HG02840 (cell line): ENCODE measurements around the gene THOC5.
"Not testable (repeated sequence)": the region's sequence is repeated elsewhere in the genome, so short reads cannot be mapped to it uniquely, and the experiment has no call there.

Experiments used
- ATAC-seq: cut with Tn5 transposase; IDR thresholded peaks from one replicate; pipeline ENCODE4 v1.9.1; 2021; ENCODE audit warnings: mild to moderate bottlenecking, moderate library complexity, moderate number of reproducible peaks; ENCODE audit not compliant: unreplicated experiment, low FRiP score

Gene THOC5

GRCh38 chr22:29511126-29511862, 42.3 kb downstream of the THOC5 start:
- no peak for ATAC-seq

DNA sequence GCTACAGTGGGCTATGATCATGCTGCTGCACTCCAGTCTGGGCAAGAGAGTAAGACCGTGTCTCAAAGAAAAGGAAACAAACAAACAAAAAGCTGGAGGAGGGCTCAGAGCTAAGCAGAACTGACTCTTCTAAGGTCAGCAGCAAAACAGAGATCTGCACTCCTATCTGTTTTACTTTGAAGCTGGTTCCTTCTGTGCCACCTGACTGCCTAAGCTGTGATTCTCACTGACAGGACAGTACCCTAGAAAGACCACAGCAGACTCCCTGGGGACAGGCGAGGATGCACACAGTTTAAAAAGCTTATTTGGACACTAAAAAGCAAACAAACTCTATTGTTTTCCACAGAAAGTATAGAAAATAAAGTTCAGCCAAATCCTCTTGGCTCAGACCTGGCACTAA, 43.0 kb downstream of the THOC5 start:
- no peak for ATAC-seq

DNA sequence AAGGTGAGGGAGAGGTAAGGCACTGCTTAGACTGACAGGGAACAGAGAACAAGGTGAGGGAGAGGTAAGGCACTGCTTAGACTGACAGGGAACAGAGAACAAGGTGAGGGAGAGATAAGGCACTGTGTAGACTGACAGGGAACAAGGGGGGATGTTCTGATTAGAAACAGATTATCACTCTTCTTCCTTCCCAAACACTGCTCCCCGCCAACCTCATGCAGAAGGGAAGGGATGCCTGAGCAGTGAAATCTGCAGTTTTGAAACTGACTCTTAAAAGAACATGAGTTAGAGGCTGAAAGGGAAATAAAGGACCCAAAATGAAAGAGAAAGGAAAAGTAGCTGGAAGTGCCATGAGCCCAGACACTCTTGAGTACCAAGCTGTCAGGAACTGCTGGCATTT, 43.7 kb downstream of the THOC5 start:
- ATAC-seq, result no peak

GRCh38 chr22:29509298-29509697, 44.3 kb downstream of the THOC5 start:
- ATAC-seq, result no peak

DNA sequence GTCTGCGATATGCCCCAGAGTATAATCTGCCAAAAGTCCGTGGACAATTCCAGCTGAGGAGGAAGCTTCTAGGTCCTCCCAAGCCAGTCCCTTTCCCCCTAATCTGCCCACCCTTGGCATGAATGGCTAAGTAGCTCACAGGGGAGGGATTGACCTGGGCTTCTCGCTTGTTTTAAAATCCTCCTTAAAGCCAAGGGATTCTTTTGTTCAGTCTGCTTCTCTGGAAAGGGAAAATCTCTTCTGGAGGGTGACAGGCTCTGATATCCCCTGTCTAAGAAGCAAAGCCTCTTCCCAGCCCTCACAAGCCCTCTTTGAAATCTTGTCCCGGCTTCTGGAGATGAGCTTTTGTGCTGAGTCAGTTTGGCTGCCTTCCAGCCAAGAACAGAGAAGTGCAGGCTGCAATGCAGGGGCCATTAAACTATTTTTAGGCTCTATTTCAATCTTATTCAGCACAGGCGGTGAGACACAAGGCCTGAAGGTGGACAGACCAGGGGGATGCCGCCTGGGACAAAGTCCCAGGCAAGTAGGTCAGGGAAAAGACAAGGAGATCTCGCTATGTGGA, 49.7 kb downstream of the THOC5 start:
- ATAC-seq, result no peak

- ATAC-seq, result no peak
Measured at GRCh38 chr22:29499852-29500251, 53.7 kb downstream of the THOC5 start.

- no peak for ATAC-seq
Measured at GRCh38 chr22:29493636-29494035, 59.9 kb downstream of the THOC5 start.

- no peak for ATAC-seq
Measured at GRCh38 chr22:29491012-29491411, 62.5 kb downstream of the THOC5 start.

DNA sequence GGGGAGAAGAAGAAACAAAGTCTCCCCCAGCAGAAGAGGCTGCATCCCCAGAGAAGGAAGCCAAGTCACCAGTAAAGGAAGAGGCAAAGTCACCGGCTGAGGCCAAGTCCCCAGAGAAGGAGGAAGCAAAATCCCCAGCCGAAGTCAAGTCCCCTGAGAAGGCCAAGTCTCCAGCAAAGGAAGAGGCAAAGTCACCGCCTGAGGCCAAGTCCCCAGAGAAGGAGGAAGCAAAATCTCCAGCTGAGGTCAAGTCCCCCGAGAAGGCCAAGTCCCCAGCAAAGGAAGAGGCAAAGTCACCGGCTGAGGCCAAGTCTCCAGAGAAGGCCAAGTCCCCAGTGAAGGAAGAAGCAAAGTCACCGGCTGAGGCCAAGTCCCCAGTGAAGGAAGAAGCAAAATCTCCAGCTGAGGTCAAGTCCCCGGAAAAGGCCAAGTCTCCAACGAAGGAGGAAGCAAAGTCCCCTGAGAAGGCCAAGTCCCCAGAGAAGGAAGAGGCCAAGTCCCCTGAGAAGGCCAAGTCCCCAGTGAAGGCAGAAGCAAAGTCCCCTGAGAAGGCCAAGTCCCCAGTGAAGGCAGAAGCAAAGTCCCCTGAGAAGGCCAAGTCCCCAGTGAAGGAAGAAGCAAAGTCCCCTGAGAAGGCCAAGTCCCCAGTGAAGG, 64.3 kb downstream of the THOC5 start:
- not testable (repeated sequence) for ATAC-seq

DNA sequence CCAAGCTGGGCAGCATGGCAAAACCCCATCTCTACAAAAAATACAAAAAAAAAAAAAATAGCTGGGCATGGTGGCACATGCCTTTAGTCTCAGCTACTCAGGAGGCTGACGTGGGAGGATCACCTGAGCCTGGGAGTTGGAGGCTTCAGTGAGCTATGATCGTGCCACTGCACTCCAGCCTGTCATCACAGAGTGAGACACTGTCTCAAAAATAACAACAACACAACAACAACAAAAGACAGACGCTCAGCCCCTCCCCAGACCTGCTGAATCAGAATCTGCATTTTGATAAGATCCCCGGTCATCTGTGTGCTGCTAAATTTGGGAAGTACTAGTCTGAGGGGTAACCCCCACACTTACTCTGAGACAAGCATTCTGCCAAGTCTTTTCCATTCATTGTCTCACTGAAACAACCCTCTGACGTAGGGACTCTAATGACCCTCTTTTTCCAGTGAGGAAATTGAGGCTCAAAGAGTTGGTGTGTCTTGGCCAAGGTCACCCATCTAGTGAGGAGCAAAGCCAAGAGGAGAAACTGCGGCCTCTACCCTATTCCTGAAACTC, 66.1 kb downstream of the THOC5 start:
- ATAC-seq, result no peak

GRCh38 chr22:29485448-29485847, 68.1 kb downstream of the THOC5 start:
- ATAC-seq, result no peak

GRCh38 chr22:29484642-29485041, 68.9 kb downstream of the THOC5 start:
- no peak for ATAC-seq

GRCh38 chr22:29483254-29483653, 70.3 kb downstream of the THOC5 start:
- ATAC-seq, result no peak

GRCh38 chr22:29482726-29483125, 70.8 kb downstream of the THOC5 start:
- ATAC-seq, result no peak

DNA sequence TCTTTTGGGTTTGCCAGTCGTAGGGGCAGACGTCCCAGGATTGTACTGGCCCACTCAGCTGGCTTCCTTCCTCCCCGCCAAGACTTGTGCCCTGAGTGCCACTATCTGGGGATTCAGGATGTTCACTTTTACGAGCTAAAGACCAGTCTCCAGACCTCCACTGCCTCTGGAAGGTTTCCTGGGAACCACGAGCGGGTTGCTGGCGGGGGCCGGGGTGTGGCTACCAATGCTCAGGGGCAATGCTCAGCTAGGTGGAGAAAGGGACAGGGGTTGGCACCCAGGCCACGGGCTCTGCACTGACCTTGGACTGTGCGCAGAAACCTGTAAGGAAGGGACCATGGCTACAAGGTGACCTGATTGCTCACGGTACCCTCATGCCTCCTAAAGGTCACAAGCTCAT, 71.3 kb downstream of the THOC5 start:
- ATAC-seq, result no peak

DNA sequence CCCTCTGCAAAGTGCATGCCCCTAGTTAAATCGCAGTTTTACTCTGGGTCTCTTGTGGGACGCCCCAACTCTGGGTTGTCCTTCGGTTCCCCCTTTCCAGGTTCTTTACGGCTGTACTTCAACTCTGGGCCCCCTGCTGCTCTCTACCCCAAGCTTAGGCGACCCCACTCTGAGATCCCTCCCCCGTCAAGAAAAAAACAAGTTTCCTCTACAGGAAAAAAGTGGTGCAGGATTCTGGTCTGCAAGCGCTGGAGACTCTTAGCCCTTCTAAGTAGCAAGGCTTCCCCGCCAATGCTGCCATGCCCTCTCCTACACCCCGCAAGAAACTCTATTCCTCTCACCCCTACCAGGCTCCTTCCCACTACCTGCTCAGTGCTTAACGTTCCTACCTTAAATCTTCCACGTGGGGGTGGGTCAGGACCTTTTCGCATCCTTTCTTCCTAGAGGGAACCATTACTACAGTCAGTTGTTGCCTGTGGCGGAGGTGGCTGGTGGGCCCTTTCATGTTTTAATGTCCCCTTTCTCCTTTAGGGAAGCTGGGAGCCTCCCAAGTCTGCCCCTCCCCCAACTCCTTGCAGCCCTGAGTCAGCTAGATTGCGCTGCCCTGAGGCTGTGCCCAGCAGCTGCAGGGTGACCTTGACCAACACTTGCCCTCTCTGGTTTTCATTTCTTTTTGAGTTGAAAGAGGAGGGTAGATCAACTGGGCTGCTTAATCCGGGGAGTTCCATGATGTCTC, 72.1 kb downstream of the THOC5 start:
- ATAC-seq, result no peak

DNA sequence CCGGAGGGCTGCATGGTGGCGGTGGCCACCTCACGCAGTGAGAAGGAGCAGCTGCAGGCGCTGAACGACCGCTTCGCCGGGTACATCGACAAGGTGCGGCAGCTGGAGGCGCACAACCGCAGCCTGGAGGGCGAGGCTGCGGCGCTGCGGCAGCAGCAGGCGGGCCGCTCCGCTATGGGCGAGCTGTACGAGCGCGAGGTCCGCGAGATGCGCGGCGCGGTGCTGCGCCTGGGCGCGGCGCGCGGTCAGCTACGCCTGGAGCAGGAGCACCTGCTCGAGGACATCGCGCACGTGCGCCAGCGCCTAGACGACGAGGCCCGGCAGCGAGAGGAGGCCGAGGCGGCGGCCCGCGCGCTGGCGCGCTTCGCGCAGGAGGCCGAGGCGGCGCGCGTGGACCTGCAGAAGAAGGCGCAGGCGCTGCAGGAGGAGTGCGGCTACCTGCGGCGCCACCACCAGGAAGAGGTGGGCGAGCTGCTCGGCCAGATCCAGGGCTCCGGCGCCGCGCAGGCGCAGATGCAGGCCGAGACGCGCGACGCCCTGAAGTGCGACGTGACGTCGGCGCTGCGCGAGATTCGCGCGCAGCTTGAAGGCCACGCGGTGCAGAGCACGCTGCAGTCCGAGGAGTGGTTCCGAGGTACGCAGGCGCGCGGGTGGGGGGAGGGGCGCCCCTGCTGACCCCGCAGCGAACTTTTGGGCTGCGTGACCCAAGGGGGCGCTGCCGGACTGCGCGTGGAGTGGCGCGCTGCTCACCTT, 72.9 kb downstream of the THOC5 start:
- no peak for ATAC-seq

DNA sequence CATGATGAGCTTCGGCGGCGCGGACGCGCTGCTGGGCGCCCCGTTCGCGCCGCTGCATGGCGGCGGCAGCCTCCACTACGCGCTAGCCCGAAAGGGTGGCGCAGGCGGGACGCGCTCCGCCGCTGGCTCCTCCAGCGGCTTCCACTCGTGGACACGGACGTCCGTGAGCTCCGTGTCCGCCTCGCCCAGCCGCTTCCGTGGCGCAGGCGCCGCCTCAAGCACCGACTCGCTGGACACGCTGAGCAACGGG, 73.4 kb downstream of the THOC5 start:
- ATAC-seq, result no peak

DNA sequence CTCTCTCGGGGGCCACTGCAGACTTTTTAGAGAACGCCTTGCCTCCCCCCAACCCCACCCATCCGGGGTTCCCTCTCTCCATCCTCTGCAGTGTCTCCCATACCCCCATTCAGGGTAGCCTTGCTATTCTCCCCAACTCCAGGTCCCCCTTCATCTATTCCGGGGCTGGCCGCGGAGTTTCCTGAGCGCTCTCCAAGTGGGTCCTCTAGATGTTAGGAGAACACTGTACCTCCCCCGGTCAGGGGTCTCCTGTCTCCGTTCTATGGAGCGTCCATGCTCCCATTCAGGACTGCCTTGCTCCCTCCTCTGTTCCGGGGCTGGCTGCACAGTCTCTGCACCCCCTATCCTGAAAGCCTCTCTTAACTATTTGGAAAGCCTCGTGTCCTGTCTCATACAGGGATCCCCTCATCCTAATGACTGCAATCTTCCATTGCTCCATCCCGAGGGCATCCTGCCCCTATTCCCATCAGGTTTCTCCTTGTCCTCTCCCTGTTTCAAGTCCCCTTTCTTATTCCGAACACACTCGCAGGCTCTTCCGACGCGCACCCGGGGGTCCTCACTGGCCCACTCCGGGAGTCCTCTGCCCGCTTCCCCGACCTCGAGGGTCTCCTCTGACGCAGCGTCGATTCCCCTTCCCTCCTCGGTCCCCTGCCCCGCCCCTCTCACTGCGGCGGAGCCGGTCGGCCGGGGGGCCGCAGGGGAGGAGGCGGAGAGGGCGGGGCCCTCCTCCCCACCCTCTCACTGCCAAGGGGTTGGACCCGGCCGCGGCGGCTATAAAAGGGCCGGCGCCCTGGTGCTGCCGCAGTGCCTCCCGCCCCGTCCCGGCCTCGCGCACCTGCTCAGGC, 73.9 kb downstream of the THOC5 start, which contains the start of gene NEFH:
Gene NEFH (plus strand): TSS at position 802 of the 845 bp plus-strand sequence. CDS start 45 bp downstream, outside the sequence.
- ATAC-seq, result no peak
